GM12878 (cell line): ENCODE data around the gene GRAMD1A. TPM values are rescaled to one million over a fixed set of nuclear protein-coding genes. Genes with fewer than 3 reads are reported as not detected.

ENCODE experiments used
- ATAC-seq: fragments of 200-7000 bp; cut with Tn5 transposase; 3 replicates; pipeline ENCODE4 v1.9.1; 2020; ENCODE audit warnings: mild to moderate bottlenecking, moderate library complexity
- BruUV-seq: library from RNA; stranded (reverse); fragments of 400-500 nt; replicated peaks from 2 replicates; lab custom pipeline; 2021; lab: Mats Ljungman, UMichigan
- CTCF ChIA-PET: fragments of 300-600 bp; sonication (Branson Sonifier 250); formaldehyde crosslinking; extraction: SDS; loops from one replicate; lab custom pipeline; 2021; ENCODE audit warnings: inconsistent platforms; lab: Yijun Ruan, JAX
- POLR2A ChIA-PET: fragments of 350-600 bp; formaldehyde crosslinking; extraction: SDS; loops from one replicate; lab custom pipeline; 2021; ENCODE audit warnings: inconsistent platforms; lab: Charles Lee
- RAD21 ChIA-PET: fragments of 300-600 bp; sonication (Branson Sonifier 250); formaldehyde crosslinking; loops from one replicate; lab custom pipeline; 2023; ENCODE audit warnings: antibody characterized with exemption; ENCODE audit not compliant: unreplicated experiment; lab: Charles Lee
- SMC1A ChIA-PET: fragments of 300-600 bp; sonication (Branson Sonifier 250); formaldehyde crosslinking; loops from one replicate; lab custom pipeline; 2023; ENCODE audit not compliant: unreplicated experiment, uncharacterized antibody; lab: Charles Lee
- DNase-seq: peaks from one replicate; pipeline ENCODE4 v3.0.0-alpha.2; 2011; ENCODE audit warnings: low read depth, low spot score
- FAIRE-seq: peaks from 3 replicates; lab custom pipeline; 2011; peaks lifted over from hg19 to GRCh38; lab: Jason Lieb, UNC
- H2AFZ ChIP-seq: 2 replicates; pipeline ENCODE4 v1.6.0; 2011; ENCODE audit warnings: low read depth, low read length, control low read depth; ENCODE audit not compliant: control insufficient read depth
- H3K27ac ChIP-seq: 2 replicates; pipeline ENCODE4 v1.5.1; 2011; ENCODE audit warnings: control low read depth; ENCODE audit not compliant: control insufficient read depth, insufficient read depth
- H3K27me3 ChIP-seq, 2 experiments: replicated peaks in 1 of 2; 2 replicates each; pipeline versions ENCODE4 v1.6.0 to v1.6.1; 2011; ENCODE audit warnings: low read length in 1 of 2; ENCODE audit not compliant: control insufficient read depth in 2 of 2, insufficient read depth in 2 of 2
- H3K36me3 ChIP-seq, 2 experiments: 2 replicates each; pipeline ENCODE4 v1.5.1; 2011; ENCODE audit warnings: low read length in 1 of 2; ENCODE audit not compliant: control insufficient read depth in 2 of 2, insufficient read depth in 2 of 2
- H3K4me1 ChIP-seq: 2 replicates; pipeline ENCODE4 v1.6.1; 2011; ENCODE audit warnings: mild to moderate bottlenecking, low read length, moderate library complexity, mixed read lengths; ENCODE audit not compliant: control insufficient read depth, insufficient read depth
- H3K4me2 ChIP-seq: 2 replicates; pipeline ENCODE4 v1.6.0; 2011; ENCODE audit warnings: control low read depth; ENCODE audit not compliant: control insufficient read depth, insufficient read depth
- H3K4me3 ChIP-seq: fragments of 200-600 bp; sonication (generic); 2 replicates; pipeline ENCODE4 v1.5.1; 2016
- H3K79me2 ChIP-seq: 2 replicates; pipeline ENCODE4 v1.6.0; 2011; ENCODE audit warnings: low read length; ENCODE audit not compliant: control insufficient read depth, insufficient read depth
- H3K9ac ChIP-seq: 2 replicates; pipeline ENCODE4 v1.8.0; 2011; ENCODE audit warnings: low read length, control low read depth, mixed read lengths; ENCODE audit not compliant: control insufficient read depth, insufficient read depth
- H3K9me3 ChIP-seq: replicated peaks from 3 replicates; pipeline ENCODE4 v1.5.1; 2011; ENCODE audit warnings: mild to moderate bottlenecking, low read length; ENCODE audit not compliant: control insufficient read depth, insufficient read depth
- H4K20me1 ChIP-seq: 2 replicates; pipeline ENCODE4 v1.6.0; 2011; ENCODE audit not compliant: control insufficient read depth, insufficient read depth
- ASH2L ChIP-seq: fragments of 300-600, 200-600 bp; sonication (generic); IDR thresholded peaks from 2 replicates; pipeline ENCODE4 v1.6.1; 2017; ENCODE audit warnings: low read depth, mild to moderate bottlenecking, borderline replicate concordance
- BHLHE40 ChIP-seq, 2 experiments: fragments of 450-650 bp in 1 of 2; IDR thresholded peaks; 2 replicates each; pipeline ENCODE4 v1.6.1; 2011 to 2017; ENCODE audit warnings: low read depth in 2 of 2, borderline replicate concordance in 1 of 2, improper control_type of control experiment in 1 of 2, low read length in 1 of 2, mild to moderate bottlenecking in 1 of 2
- GABPA ChIP-seq: IDR thresholded peaks from 2 replicates; pipeline ENCODE4 v1.6.1; 2014; ENCODE audit warnings: antibody characterized with exemption, low read depth, mild to moderate bottlenecking, inconsistent platforms
- GATAD2B ChIP-seq: fragments of 450-650 bp; conservative IDR thresholded peaks from 2 replicates; pipeline ENCODE4 v1.6.1; 2017; ENCODE audit warnings: low read depth, mild to moderate bottlenecking, moderate library complexity
- HCFC1 ChIP-seq: fragments of 150-350 bp; IDR thresholded peaks from 2 replicates; pipeline ENCODE4 v1.6.1; 2014; ENCODE audit warnings: low read length
- HDAC2 ChIP-seq: fragments of 200-600 bp; sonication (generic); IDR thresholded peaks from 2 replicates; pipeline ENCODE4 v1.6.1; 2017
- HDAC6 ChIP-seq: fragments of 200-600 bp; sonication (generic); IDR thresholded peaks from one replicate; pipeline ENCODE4 v1.8.0; 2017; ENCODE audit warnings: antibody characterized with exemption; ENCODE audit not compliant: unreplicated experiment
- LARP7 ChIP-seq: fragments of 450-650 bp; IDR thresholded peaks from 2 replicates; pipeline ENCODE4 v1.6.1; 2017; ENCODE audit warnings: mild to moderate bottlenecking
- NR2C1 ChIP-seq: fragments of 450-650 bp; IDR thresholded peaks from 2 replicates; pipeline ENCODE4 v1.6.1; 2017; ENCODE audit warnings: antibody characterized with exemption, mild to moderate bottlenecking, moderate library complexity
- NR2F1 ChIP-seq: fragments of 450-650 bp; conservative IDR thresholded peaks from 2 replicates; pipeline ENCODE4 v1.6.1; 2017; ENCODE audit warnings: mild to moderate bottlenecking
- RBBP5 ChIP-seq: fragments of 200-600 bp; sonication (generic); conservative IDR thresholded peaks from 2 replicates; pipeline ENCODE4 v1.6.1; 2016
- SREBF2 ChIP-seq: IDR thresholded peaks from 2 replicates; pipeline ENCODE4 v1.6.1; 2012; ENCODE audit warnings: mild to moderate bottlenecking, low read length
- SRF ChIP-seq, 2 experiments: IDR thresholded peaks; 2 replicates each; pipeline ENCODE4 v1.6.1; 2011; ENCODE audit warnings: low read depth in 2 of 2, low read length in 2 of 2, mild to moderate bottlenecking in 1 of 2, moderate library complexity in 1 of 2
- ZBTB40 ChIP-seq: fragments of 450-650 bp; IDR thresholded peaks from 2 replicates; pipeline ENCODE4 v1.6.1; 2016; ENCODE audit warnings: mild to moderate bottlenecking, moderate library complexity, borderline replicate concordance
- ZNF24 ChIP-seq: fragments of 450-650 bp; IDR thresholded peaks from 2 replicates; pipeline ENCODE4 v1.6.1; 2017; ENCODE audit warnings: antibody characterized with exemption, mild to moderate bottlenecking
- ZSCAN29 ChIP-seq: fragments of 450-650 bp; IDR thresholded peaks from 2 replicates; pipeline ENCODE4 v1.6.1; 2017; ENCODE audit warnings: mild to moderate bottlenecking, moderate library complexity
- ZZZ3 ChIP-seq: IDR thresholded peaks from 2 replicates; pipeline ENCODE4 v1.6.1; 2011; ENCODE audit warnings: low read depth; ENCODE audit not compliant: control insufficient read depth, insufficient read length
- WGBS: methylation state at CpG from one replicate; pipeline ENCODE4 v1.1.6; 2016; ENCODE audit warnings: low lambda C conversion rate; ENCODE audit not compliant: insufficient replicate concordance, insufficient coverage; ENCODE audit errors: missing lambda C conversion rate; 5-methylcytosine and 5-hydroxymethylcytosine counted together
- in situ Hi-C: fragments of 300-500 bp; cut with MboI; formaldehyde crosslinking; loops from 9 replicates; pipeline ENCODE4 v1.14.3; 2018; ENCODE audit warnings: mixed read lengths
- intact Hi-C: fragments of 100-400 bp; cut with micrococcal nuclease; formaldehyde crosslinking; loops from one replicate; pipeline ENCODE4 v1.14.2; 2022; ENCODE audit not compliant: unreplicated experiment
- polyA plus RNA-seq, 11 experiments: library from polyadenylated mRNA; depleted of rRNA in 4 of 11; unstranded in 6 of 11; stranded (reverse) in 5 of 11; fragments of >200 nt; fragmentation: Nextera tagmentation in 4 of 11; fragmentation: Illumina TruSeq in 1 of 11; extraction: Ambion mirVana in 4 of 11; extraction: Trizol in 1 of 11; gene quantifications; 1 replicate in 1 of 11; 2 replicates in 10 of 11; pipeline versions ENCODE4 v1.2.1 to v1.2.3, GENCODE V29; 2011 to 2016; ENCODE audit warnings: inconsistent platforms in 2 of 11, missing spikeins in 2 of 11, low read depth in 1 of 11
- total RNA-seq, 4 experiments: library from RNA; depleted of rRNA in 3 of 4; stranded (reverse); fragments of >200 nt in 3 of 4; fragmentation: Illumina TruSeq in 1 of 4; extraction: Trizol in 1 of 4; gene quantifications; 2 replicates each; pipeline versions ENCODE4 v1.2.1 to v1.2.3, GENCODE V29; 2013 to 2021
- TF ChIP-seq, protein P1 (sequence below): fragments of 450-650 bp; IDR thresholded peaks from 2 replicates; pipeline ENCODE4 v1.6.1; 2017; ENCODE audit warnings: mild to moderate bottlenecking, low read depth, inconsistent platforms; ENCODE audit not compliant: poor library complexity, severe bottlenecking

GRAMD1A gene
- total and polyA plus RNA-seq, 10 of the 15 experiments (the other 5 are each of a cell fraction or from before 2014, with no cell fraction given) = 0.79 to 73.6 (median 35.3) TPM

DNA sequence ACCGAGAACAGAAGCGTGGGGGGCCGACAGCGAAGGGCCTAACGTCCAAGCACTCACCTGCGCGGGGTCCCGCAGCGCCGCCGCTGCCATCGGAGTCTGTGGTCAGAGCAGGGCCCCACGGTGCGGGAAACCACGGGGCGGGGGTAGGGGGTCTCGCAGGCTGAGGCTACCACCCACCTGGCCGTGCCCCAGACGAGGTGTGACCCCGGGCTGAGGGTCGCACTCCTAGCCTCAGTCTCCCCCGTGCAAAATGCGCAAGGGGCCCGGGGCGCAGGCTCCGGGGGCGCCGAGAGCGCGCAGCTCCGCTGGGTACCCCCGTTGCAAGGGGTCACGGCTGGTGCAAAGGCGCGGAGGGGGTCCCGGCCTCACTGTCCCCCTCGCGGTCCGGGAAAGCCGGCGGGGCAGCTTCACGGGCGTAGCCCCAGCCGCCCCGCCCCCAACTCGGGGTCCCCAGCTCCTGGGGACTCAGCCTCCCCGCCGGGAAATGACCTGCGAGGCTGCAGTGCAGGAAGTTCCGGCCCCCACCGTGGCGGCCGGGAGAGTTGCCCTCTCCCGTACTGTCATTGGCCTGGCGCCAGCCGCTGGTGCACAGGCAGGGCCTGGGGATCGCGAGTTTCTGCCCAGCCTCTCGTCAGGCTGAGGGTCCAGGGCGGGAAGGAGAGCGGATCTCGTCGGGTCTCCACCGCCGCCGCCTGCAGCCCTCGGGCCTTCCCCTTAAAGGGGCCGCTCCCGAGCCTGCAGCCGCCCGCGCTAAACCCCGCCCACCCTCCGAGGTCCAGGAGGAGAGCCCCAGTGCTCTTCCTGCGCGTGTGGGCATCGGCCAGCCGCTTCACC, 36.3 kb upstream of the GRAMD1A start, which contains the start of gene ZNF792:
ZNF792 (minus strand) TSS at position 657 of the 834 bp plus-strand sequence; CDS start at position 90, 567 bp downstream.
- peaks cover 8 to 9% of the 10 kb centered on the region in 2 experiments; a peak in 3 of 4 replicates for H3K36me3 ChIP-seq
- H3K9me3 ChIP-seq = peaks cover 22% of the 10 kb centered on the region
- in situ Hi-C loops (loop anchor here (25.0 kb wide), 1 partner anchor 1399 kb away; no protein-coding TSS in a partner anchor), intact Hi-C loops (no loop called here)
- H3K4me3 ChIP-seq = peak within 1 kb of the TSS; percentile 80
- peaks cover 7% of the 10 kb centered on the region for H3K79me2 ChIP-seq
- peak within 1 kb of the TSS; percentile 81 for H3K4me2 ChIP-seq
- ATAC-seq (peak; percentile 95), FAIRE-seq (no peak), DNase-seq (no peak)
- BruUV-seq = no TSS peak
- no peaks in the 10 kb centered on the region for H3K27me3 ChIP-seq
- no peaks in the 10 kb centered on the region for H4K20me1 ChIP-seq
- SMC1A ChIA-PET = interaction anchor here (0.8 to 1.9 kb wide), 2 partner anchors 22 to 49 kb away, joined by 3 to 6 read pairs; no protein-coding TSS in a partner anchor
- POLR2A ChIA-PET = no interaction called here
- peaks cover 4% of the 10 kb centered on the region for H3K4me1 ChIP-seq
- CTCF ChIA-PET = interaction anchor here (0.6 to 1.0 kb wide), 2 partner anchors 75 to 173 kb away, joined by 3 read pairs; no protein-coding TSS in a partner anchor
- 2% methylated on average over 62 of the region's 78 CpGs for WGBS
- H3K9ac ChIP-seq = peak within 1 kb of the TSS; percentile 64
- RAD21 ChIA-PET = interaction anchor here (0.9 to 1.1 kb wide), 2 partner anchors 37 to 48 kb away, joined by 3 read pairs; no protein-coding TSS in a partner anchor
- H3K27ac ChIP-seq = peak within 1 kb of the TSS; percentile 57; the same call in 1 of the 2 replicates
- H2AFZ ChIP-seq = peak within 1 kb of the TSS; percentile 95
- TF ChIP-seq NR2F1 (peak; percentile 77), GATAD2B (peak; percentile 84; the same call in 1 of the 2 replicates), ZZZ3 (no peak), ASH2L (no peak), GABPA (peak; percentile 36; the same call in 1 of the 2 replicates), RBBP5 (no peak), HDAC6 (no peak), ZNF24 (no peak), SRF (IDR thresholded peaks at IDR 0.05; ENCODE audit: low read depth in 2 of 2, low read length in 2 of 2) (no peak), ZSCAN29 (no peak), NR2C1 (no peak), SREBF2 (no peak), HDAC2 (no peak), LARP7 (peak; percentile 45; the same call in 1 of the 2 replicates), HCFC1 (0 out of 2 replicates have a peak, but pooled peaks have one; percentile 20), ZBTB40 (peak; percentile 39; the same call in 1 of the 2 replicates), BHLHE40 (IDR thresholded peaks at IDR 0.05; ENCODE audit: borderline replicate concordance in 1 of 2, low read depth in 2 of 2, low read length in 1 of 2) (peak in 1 of 2 experiments; percentile 36; a peak in 1 of 4 replicates)
- TF ChIP-seq, protein P1, sequence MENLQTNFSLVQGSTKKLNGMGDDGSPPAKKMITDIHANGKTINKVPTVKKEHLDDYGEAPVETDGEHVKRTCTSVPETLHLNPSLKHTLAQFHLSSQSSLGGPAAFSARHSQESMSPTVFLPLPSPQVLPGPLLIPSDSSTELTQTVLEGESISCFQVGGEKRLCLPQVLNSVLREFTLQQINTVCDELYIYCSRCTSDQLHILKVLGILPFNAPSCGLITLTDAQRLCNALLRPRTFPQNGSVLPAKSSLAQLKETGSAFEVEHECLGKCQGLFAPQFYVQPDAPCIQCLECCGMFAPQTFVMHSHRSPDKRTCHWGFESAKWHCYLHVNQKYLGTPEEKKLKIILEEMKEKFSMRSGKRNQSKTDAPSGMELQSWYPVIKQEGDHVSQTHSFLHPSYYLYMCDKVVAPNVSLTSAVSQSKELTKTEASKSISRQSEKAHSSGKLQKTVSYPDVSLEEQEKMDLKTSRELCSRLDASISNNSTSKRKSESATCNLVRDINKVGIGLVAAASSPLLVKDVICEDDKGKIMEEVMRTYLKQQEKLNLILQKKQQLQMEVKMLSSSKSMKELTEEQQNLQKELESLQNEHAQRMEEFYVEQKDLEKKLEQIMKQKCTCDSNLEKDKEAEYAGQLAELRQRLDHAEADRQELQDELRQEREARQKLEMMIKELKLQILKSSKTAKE = no peak
